Upper lobe of left lung (tissue), 6 donors: Measurements from ENCODE around the gene DLGAP1. TPM values are rescaled to one million over a fixed set of nuclear protein-coding genes. Genes with fewer than 3 reads are reported as not detected.
A peak's percentile ranks its signal among the peaks of the same experiment; 100 is the strongest.

Source experiments
- ATAC-seq, 2 donors: fragments of 200-7000 bp; cut with Tn5 transposase; one replicate each; pipeline ENCODE4 v1.9.1; 2022; ENCODE audit warnings: mild to moderate bottlenecking in 2 of 2, moderate library complexity in 2 of 2; ENCODE audit not compliant: low FRiP score in 2 of 2
- DNase-seq, 2 donors: peaks; one replicate each; pipeline ENCODE4 v3.0.0-alpha.2; 2019 to 2020
- H3K27ac ChIP-seq, 4 donors: fragments of 200-600 bp; sonication (generic); one replicate each; pipeline ENCODE4 v1.5.1; 2016 to 2019
- H3K27me3 ChIP-seq, 4 donors: fragments of 200-600 bp; sonication (generic); one replicate each; pipeline ENCODE4 v1.5.1; 2017 to 2019
- H3K36me3 ChIP-seq, 4 donors: fragments of 200-600 bp; sonication (generic); one replicate each; pipeline ENCODE4 v1.5.1; 2016 to 2019
- H3K4me1 ChIP-seq, 4 donors: fragments of 200-600 bp; sonication (generic); one replicate each; pipeline ENCODE4 v1.5.1; 2018 to 2019
- H3K4me3 ChIP-seq, 4 donors: fragments of 200-600 bp; sonication (generic); one replicate each; pipeline ENCODE4 v1.5.1; 2017 to 2019; ENCODE audit warnings: mild to moderate bottlenecking in 2 of 4, moderate library complexity in 1 of 4
- H3K9me3 ChIP-seq, 4 donors: fragments of 200-600 bp; sonication (generic); one replicate each; pipeline ENCODE4 v1.5.1; 2018 to 2019
- EP300 ChIP-seq, 4 donors: sonication (generic); formaldehyde crosslinking; IDR thresholded peaks; one replicate each; pipeline ENCODE4 v1.5.1; 2017; ENCODE audit warnings: antibody characterized with exemption in 4 of 4, control low read depth in 2 of 4
- POLR2A ChIP-seq, 4 donors: fragments of 450-650 bp; IDR thresholded peaks; one replicate each; pipeline ENCODE4 v1.5.1; 2016 to 2017; ENCODE audit warnings: antibody characterized with exemption in 4 of 4, mild to moderate bottlenecking in 2 of 4
- POLR2AphosphoS5 ChIP-seq, 2 donors: sonication (generic); formaldehyde crosslinking; IDR thresholded peaks; one replicate each; pipeline ENCODE4 v1.5.1; 2017; ENCODE audit warnings: antibody characterized with exemption in 2 of 2
- WGBS, 2 donors: methylation state at CpG; one replicate each; pipeline ENCODE4 v1.1.5; 2017 to 2018; 5-methylcytosine and 5-hydroxymethylcytosine counted together
- total RNA-seq, 6 donors: library from RNA; depleted of rRNA in 4 of 6; stranded (reverse); fragments of >200 nt in 4 of 6; gene quantifications; one replicate each; pipeline versions ENCODE4 v1.1.0 to v1.2.1, GENCODE V29; 2016 to 2021
- TF ChIP-seq, protein P1 (sequence below), 6 experiments: fragments of 450-650 bp in 4 of 6; fragments of 200-600 bp in 2 of 6; sonication (generic) in 2 of 6; IDR thresholded peaks; one replicate each; pipeline ENCODE4 v1.5.1; 2016 to 2019; ENCODE audit warnings: antibody characterized with exemption in 6 of 6
- donor health status: DM: no; HTN: no; CAD: no; lungs with moderate emphysema.
- donor health status: DM: no; HTN: yes; CAD: no; lungs with severe emphysema.

DLGAP1 gene
- total RNA-seq, 6 donors from 2014 or later: 2.1 to 4.6 (median 3.6) TPM

DNA sequence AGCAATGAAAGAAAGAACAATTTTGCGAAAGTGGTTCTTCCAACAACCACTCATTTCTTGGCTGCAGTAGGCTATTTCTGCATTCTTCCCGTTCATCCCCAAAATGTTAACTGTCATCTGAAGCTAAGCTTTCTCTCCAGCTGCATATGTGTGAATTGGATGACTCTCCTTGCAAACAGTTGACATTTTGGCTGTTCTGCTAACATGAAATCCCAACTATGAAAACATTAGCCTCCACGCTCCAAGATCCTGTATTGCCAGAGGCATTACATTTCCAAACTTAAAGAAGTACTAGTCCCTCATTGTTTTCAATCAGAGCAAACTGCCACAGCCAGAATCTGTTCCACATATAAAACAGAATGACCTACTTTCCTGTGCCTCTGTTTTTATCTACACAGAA, 916.7 kb downstream of the DLGAP1 start:
- TF ChIP-seq POLR2A (IDR thresholded peaks at IDR 0.05) (no peak), POLR2AphosphoS5 (IDR thresholded peaks at IDR 0.05) (no peak)
- TF ChIP-seq, protein P1, sequence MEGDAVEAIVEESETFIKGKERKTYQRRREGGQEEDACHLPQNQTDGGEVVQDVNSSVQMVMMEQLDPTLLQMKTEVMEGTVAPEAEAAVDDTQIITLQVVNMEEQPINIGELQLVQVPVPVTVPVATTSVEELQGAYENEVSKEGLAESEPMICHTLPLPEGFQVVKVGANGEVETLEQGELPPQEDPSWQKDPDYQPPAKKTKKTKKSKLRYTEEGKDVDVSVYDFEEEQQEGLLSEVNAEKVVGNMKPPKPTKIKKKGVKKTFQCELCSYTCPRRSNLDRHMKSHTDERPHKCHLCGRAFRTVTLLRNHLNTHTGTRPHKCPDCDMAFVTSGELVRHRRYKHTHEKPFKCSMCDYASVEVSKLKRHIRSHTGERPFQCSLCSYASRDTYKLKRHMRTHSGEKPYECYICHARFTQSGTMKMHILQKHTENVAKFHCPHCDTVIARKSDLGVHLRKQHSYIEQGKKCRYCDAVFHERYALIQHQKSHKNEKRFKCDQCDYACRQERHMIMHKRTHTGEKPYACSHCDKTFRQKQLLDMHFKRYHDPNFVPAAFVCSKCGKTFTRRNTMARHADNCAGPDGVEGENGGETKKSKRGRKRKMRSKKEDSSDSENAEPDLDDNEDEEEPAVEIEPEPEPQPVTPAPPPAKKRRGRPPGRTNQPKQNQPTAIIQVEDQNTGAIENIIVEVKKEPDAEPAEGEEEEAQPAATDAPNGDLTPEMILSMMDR (IDR thresholded peaks at IDR 0.05): no peak
- peak in 1 of 2 donors; percentile 26 for ATAC-seq
- Histone ChIP-seq H3K27me3 (no peaks in the 10 kb centered on the region), H3K36me3 (no peaks in the 10 kb centered on the region), H3K27ac (no peak overlapping the region), H3K4me1 (peaks cover 0 to 4% (median 0%) of the 10 kb centered on the region in 4 donors), H3K9me3 (no peaks in the 10 kb centered on the region), H3K4me3 (no peak overlapping the region)
- WGBS, 2 donors: 70 to 78% methylated on average over 3 of the region's 3 CpGs
- DNase-seq: no peak

DNA sequence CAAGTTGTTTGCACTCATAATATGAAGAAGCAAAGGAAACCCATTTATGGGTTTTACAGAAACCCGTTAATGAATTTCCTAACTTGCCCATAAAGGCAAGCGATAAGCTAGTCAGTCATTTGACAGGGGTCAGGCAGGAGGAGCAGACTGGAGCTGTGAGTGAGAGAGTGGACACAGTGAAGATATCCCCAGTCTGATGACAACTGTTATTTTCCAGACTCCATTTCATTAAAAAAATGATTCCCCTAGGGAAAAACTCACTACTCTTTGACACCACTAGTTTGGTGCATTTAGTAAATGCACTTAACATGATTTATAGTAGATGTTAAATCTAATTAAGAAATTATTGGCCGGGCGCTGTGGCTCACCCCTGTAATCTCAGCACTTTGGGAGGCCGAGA, 924.3 kb downstream of the DLGAP1 start:
- H3K4me3 ChIP-seq: no peak overlapping the region
- WGBS, 2 donors: 88 to 92% methylated on average over 5 of the region's 5 CpGs
- no peaks in the 10 kb centered on the region for H3K27me3 ChIP-seq
- H3K36me3 ChIP-seq: no peaks in the 10 kb centered on the region
- H3K9me3 ChIP-seq: no peaks in the 10 kb centered on the region
- H3K4me1 ChIP-seq: peaks cover 0 to under 1% (median 0%) of the 10 kb centered on the region in 4 donors
- DNase-seq (no peak), ATAC-seq (no peak)
- no peak for TF ChIP-seq POLR2A (IDR thresholded peaks at IDR 0.05)
- no peak for TF ChIP-seq EP300 (IDR thresholded peaks at IDR 0.05)
- TF ChIP-seq, protein P1 (IDR thresholded peaks at IDR 0.05): no peak
- TF ChIP-seq POLR2AphosphoS5 (IDR thresholded peaks at IDR 0.05): no peak
- no peak overlapping the region for H3K27ac ChIP-seq

DNA sequence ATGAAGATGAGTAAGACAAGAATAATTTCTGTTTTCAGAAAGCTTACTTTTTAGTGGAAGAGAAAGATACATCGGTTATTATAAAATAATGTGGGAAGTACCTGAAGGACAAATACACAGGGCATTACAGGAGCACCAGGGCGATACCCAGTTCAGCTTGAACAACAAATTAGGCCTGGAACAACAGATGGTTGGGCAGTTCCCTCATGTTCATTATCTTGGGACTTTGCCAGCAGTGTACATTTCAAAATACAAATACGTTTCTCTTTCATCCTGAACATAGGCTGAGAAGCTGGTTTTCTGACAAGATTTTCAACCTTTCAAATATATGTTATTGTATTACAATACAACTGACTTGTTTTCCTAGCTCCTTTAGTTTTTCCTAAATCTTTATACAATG, 925.5 kb downstream of the DLGAP1 start:
- 39 to 61% methylated on average over 3 of the region's 3 CpGs for WGBS, 2 donors
- H3K9me3 ChIP-seq: no peaks in the 10 kb centered on the region
- DNase-seq (no peak), ATAC-seq (no peak)
- TF ChIP-seq EP300 (IDR thresholded peaks at IDR 0.05) (no peak), POLR2AphosphoS5 (IDR thresholded peaks at IDR 0.05) (no peak), POLR2A (IDR thresholded peaks at IDR 0.05) (no peak)
- TF ChIP-seq, protein P1 (IDR thresholded peaks at IDR 0.05): no peak
- no peaks in the 10 kb centered on the region for H3K36me3 ChIP-seq
- peaks cover 0 to 4% (median 0%) of the 10 kb centered on the region in 4 donors for H3K4me1 ChIP-seq
- H3K4me3 ChIP-seq: no peak overlapping the region
- H3K27ac ChIP-seq: no peak overlapping the region
- H3K27me3 ChIP-seq: no peaks in the 10 kb centered on the region

DNA sequence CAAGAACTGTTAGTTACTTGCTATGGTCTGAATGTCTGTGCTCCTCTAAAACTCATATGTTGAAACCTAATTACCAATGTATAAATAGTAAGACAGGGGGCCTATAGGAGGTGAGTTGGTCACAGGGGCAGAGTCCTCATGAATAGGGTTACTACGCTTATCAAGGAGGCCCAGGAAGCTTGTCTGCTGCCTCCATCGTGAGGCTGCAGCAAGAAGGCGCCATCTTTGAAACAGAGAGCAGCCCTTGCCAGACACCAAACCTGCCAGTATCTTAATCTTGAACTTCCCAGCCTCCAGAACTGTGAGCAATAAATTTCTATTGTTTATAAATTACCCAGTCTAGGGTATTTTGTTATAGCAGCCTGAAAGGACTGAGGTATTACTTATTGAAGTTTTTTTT, 926.0 kb downstream of the DLGAP1 start:
- no peaks in the 10 kb centered on the region for H3K36me3 ChIP-seq
- H3K9me3 ChIP-seq: peaks cover 0 to 2% (median 0%) of the 10 kb centered on the region in 4 donors
- ATAC-seq: no peak
- no peak overlapping the region for H3K27ac ChIP-seq
- peaks cover 0 to 4% (median 0%) of the 10 kb centered on the region in 4 donors for H3K4me1 ChIP-seq
- 91 to 95% methylated on average over 3 of the region's 3 CpGs for WGBS, 2 donors
- H3K27me3 ChIP-seq: no peaks in the 10 kb centered on the region
- TF ChIP-seq POLR2A (IDR thresholded peaks at IDR 0.05) (no peak), EP300 (IDR thresholded peaks at IDR 0.05) (no peak), POLR2AphosphoS5 (IDR thresholded peaks at IDR 0.05) (no peak)
- TF ChIP-seq, protein P1 (IDR thresholded peaks at IDR 0.05): no peak
- H3K4me3 ChIP-seq: no peak overlapping the region
- DNase-seq: no peak

DNA sequence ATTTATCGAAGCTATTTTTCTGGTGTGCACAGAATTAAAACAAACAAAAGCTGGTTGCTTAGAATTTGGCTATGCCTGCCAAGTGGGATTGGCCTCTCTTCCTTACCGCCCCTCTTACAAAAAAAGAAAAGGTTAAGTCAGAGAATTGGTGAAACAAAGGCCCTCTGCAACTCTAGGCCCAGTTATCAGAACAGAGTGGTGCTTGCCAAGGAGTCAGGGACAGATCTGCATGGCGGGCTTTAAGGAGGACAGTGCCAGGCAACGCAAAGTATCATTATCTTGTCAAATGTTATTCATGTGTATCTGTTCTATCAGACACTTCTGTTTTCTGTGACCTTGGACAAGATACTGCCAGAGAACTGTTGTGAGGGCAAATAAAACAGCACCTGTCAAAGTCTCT, 926.9 kb downstream of the DLGAP1 start:
- Histone ChIP-seq H3K27ac (no peak overlapping the region), H3K27me3 (no peaks in the 10 kb centered on the region), H3K4me3 (no peak overlapping the region), H3K4me1 (peaks cover 0 to 4% (median 0%) of the 10 kb centered on the region in 4 donors), H3K9me3 (peaks cover 0 to 6% (median 2%) of the 10 kb centered on the region in 4 donors), H3K36me3 (no peaks in the 10 kb centered on the region)
- ATAC-seq (no peak), DNase-seq (no peak)
- TF ChIP-seq, protein P1 (IDR thresholded peaks at IDR 0.05): no peak
- TF ChIP-seq EP300 (IDR thresholded peaks at IDR 0.05) (no peak), POLR2AphosphoS5 (IDR thresholded peaks at IDR 0.05) (no peak)
- 44 to 50% methylated on average over 4 of the region's 4 CpGs for WGBS, 2 donors
